Measurements from ENCODE around the gene TCAP. TPM values are rescaled to one million over a fixed set of nuclear protein-coding genes. Genes with fewer than 3 reads are reported as not detected.

TCAP gene
- total and polyA plus RNA-seq, 2 experiments from 2014 or later, result 79.1 to 105 TPM

DNA sequence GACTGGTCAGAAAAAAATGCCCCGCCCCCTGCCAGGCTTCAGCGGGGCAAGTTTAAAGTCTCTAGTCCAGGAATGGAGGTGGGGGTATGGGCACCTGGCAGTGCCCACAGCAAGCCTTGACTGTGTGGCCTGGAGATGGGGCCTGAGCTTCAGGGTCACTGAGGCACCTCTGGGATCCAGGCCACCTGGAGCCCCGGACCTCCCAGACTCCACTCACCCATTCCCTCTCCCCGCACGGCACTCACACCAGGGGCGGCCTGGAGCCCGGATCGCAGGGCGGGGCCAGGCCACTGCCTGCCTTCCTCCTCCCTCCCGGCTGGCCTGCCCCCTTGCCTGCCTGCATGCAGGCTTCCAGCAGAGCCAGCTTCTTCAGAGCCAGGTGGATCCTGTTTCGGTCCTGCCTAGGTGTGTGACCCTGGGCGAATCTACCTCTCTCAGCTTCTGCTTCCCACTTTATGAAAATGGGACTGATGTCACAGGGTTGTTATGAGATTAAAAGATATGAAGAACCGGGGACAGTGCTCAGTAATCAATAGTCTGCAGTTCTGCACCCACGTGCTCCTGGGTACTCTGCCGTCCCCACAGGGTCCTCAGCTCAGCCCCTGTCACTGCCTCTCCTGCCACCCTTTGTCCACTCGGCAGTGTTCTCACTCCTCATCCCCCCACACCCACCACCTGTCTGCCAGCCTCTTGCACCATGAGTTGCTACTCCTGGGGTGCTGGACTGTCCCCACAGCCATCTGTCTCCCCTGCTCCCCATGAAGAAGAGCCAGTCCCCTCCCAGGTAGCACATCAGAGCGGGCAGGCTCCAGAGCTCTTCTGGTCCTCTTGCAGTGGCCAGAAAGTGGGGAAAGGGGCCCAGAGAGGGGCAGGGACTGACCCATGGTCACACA is 1.2 kb upstream of the TCAP start:
- peak in 1 of 2 donors; percentile 27 for DNase-seq (ENCODE audit: low read depth in 1 of 2, low spot score in 1 of 2)
- Histone ChIP-seq H3K27ac (no peak overlapping the region), H3K9me3 (ENCODE audit: low read depth) (no peaks in the 10 kb centered on the region), H3K4me3 (no peak overlapping the region), H3K27me3 (no peaks in the 10 kb centered on the region), H3K4me1 (ENCODE audit: low read depth) (peaks cover 46% of the 10 kb centered on the region), H3K36me3 (peaks cover 8% of the 10 kb centered on the region)
- TF ChIP-seq, protein P1, sequence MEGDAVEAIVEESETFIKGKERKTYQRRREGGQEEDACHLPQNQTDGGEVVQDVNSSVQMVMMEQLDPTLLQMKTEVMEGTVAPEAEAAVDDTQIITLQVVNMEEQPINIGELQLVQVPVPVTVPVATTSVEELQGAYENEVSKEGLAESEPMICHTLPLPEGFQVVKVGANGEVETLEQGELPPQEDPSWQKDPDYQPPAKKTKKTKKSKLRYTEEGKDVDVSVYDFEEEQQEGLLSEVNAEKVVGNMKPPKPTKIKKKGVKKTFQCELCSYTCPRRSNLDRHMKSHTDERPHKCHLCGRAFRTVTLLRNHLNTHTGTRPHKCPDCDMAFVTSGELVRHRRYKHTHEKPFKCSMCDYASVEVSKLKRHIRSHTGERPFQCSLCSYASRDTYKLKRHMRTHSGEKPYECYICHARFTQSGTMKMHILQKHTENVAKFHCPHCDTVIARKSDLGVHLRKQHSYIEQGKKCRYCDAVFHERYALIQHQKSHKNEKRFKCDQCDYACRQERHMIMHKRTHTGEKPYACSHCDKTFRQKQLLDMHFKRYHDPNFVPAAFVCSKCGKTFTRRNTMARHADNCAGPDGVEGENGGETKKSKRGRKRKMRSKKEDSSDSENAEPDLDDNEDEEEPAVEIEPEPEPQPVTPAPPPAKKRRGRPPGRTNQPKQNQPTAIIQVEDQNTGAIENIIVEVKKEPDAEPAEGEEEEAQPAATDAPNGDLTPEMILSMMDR (IDR thresholded peaks at IDR 0.05; ENCODE audit: low read depth, low read length), result no peak

DNA sequence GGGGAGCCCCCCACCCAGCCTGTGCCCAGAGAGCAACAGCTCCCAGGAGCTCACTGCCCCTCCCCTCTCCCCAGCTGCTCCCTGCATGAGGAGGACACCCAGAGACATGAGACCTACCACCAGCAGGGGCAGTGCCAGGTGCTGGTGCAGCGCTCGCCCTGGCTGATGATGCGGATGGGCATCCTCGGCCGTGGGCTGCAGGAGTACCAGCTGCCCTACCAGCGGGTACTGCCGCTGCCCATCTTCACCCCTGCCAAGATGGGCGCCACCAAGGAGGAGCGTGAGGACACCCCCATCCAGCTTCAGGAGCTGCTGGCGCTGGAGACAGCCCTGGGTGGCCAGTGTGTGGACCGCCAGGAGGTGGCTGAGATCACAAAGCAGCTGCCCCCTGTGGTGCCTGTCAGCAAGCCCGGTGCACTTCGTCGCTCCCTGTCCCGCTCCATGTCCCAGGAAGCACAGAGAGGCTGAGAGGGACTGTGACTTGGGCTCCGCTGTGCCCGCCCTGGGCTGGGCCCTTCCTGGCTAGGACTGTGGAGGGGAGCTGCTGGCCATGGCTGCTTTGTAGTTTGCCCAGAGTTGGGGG is 584 bp downstream of the TCAP start:
- H3K4me1 ChIP-seq (ENCODE audit: low read depth), result peaks cover 49% of the 10 kb centered on the region

DNA sequence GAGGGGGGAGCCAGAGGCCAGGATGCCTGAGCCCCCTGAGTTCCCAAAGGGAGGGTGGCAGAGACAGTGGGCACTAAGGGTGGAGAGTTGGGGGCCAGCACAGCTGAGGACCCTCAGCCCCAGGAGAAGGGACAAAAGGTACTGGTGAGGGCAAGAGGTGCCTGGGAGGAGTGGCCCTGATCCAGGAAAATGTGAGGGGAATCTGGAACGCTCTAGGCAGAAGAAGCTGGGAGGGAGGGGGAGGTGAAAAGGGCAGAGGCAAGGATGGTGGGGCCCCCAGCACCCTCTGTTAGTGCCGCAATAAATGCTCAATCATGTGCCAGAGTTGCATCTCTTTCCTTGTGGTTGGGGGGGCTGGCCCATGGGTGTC is 1.1 kb downstream of the TCAP start:
- TF ChIP-seq, protein P1 (IDR thresholded peaks at IDR 0.05; ENCODE audit: low read depth, low read length), result no peak
- Histone ChIP-seq H3K9me3 (ENCODE audit: low read depth) (no peaks in the 10 kb centered on the region), H3K27ac (peak overlapping the region; percentile 86), H3K27me3 (no peaks in the 10 kb centered on the region), H3K4me1 (ENCODE audit: low read depth) (peaks cover 49% of the 10 kb centered on the region), H3K36me3 (no peaks in the 10 kb centered on the region), H3K4me3 (no peak overlapping the region)
- DNase-seq (ENCODE audit: low read depth in 1 of 2, low spot score in 1 of 2), result no peak

More for the DNA sequence above, 584 bp downstream of the TCAP start:
- Histone ChIP-seq H3K4me3 (peak overlapping the region; percentile 19), H3K9me3 (ENCODE audit: low read depth) (no peaks in the 10 kb centered on the region), H3K27me3 (no peaks in the 10 kb centered on the region), H3K36me3 (peaks cover under 1% of the 10 kb centered on the region), H3K27ac (peak overlapping the region; percentile 86)
- no peak for DNase-seq (ENCODE audit: low read depth in 1 of 2, low spot score in 1 of 2)
- TF ChIP-seq, protein P1 (IDR thresholded peaks at IDR 0.05; ENCODE audit: low read depth, low read length), result no peak

DNA sequence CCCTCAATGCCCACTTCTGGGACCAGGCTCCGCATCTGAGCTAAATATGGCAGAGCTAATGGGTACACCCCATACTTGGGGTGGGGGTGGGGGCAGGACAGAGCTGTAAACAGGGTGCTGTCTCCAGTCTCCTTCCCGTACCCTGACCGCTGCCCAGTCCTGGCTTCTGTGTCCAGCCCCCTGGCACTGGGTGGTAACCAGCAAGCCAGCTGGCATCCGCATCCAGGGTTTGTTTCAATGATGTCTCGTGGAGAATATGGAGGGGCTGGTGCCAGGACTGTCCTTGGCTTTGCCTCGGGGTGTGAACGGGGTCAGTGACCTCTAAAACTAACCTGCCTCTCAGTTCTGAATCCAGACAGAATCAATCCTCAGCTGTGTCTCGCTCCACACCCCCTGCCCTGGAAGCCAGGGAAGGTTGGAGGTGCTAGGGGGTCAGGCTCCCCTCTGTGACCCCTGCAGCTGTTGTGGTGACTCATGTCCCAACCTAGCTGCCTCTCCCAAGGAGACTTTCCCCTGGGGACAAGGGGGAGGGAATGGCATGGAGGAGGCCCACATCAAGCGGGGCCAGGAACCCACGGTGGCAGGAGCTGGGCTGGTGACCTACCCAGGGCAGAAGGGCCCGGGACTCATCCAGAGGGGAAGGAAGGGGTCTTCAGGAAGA is 1.6 kb downstream of the TCAP start:
- TF ChIP-seq, protein P1 (IDR thresholded peaks at IDR 0.05; ENCODE audit: low read depth, low read length), result no peak
- Histone ChIP-seq H3K9me3 (ENCODE audit: low read depth) (no peaks in the 10 kb centered on the region), H3K4me1 (ENCODE audit: low read depth) (peaks cover 49% of the 10 kb centered on the region), H3K27me3 (no peaks in the 10 kb centered on the region), H3K4me3 (peak overlapping the region; percentile 36), H3K36me3 (no peaks in the 10 kb centered on the region), H3K27ac (peak overlapping the region; percentile 86)
- DNase-seq (ENCODE audit: low read depth in 1 of 2, low spot score in 1 of 2), result no peak

DNA sequence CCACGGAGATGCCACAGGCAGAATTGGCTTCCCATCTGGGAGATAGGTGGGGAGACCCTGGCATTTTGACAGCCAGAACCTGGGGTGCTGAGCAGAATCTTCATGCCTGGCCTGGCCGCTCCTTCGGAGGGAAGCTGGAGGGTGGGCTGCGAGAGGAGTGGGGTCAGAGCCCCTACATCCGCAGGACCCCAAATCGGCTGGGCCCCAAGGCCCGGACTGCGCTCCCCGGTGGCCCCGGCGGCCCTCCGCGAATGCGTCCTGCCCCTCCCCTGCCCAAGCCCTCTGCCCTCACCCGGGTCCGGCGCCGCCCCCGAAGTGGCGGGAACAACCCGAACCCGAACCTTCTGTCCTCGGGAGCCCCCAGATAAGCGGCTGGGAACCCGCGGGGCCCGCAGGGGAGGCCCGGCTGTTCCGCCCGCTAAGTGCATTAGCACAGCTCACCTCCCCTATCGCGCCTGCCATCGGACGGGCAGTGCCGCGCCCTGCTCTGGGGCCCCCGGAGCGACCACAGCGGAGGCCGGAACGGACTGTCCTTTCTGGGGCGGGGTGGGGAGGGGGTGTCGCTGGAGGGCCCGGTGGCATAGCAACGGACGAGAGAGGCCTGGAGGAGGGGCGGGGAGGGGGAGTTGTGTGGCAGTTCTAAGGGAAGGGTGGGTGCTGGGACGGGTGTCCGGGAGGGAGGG is 2.3 kb downstream of the TCAP start:
- Histone ChIP-seq H3K4me3 (peak overlapping the region; percentile 36), H3K27me3 (no peaks in the 10 kb centered on the region), H3K4me1 (ENCODE audit: low read depth) (peaks cover 49% of the 10 kb centered on the region)

More for the DNA sequence above, 2.3 kb downstream of the TCAP start:
- H3K27ac ChIP-seq, result peak overlapping the region; percentile 86
- no peaks in the 10 kb centered on the region for H3K36me3 ChIP-seq
- DNase-seq (ENCODE audit: low read depth in 1 of 2, low spot score in 1 of 2), result peak in 1 of 2 donors; percentile 52
- H3K9me3 ChIP-seq (ENCODE audit: low read depth), result no peaks in the 10 kb centered on the region
- TF ChIP-seq, protein P1 (IDR thresholded peaks at IDR 0.05; ENCODE audit: low read depth, low read length), result no peak
